ENCODE data around the gene MAP4K5.

DNA sequence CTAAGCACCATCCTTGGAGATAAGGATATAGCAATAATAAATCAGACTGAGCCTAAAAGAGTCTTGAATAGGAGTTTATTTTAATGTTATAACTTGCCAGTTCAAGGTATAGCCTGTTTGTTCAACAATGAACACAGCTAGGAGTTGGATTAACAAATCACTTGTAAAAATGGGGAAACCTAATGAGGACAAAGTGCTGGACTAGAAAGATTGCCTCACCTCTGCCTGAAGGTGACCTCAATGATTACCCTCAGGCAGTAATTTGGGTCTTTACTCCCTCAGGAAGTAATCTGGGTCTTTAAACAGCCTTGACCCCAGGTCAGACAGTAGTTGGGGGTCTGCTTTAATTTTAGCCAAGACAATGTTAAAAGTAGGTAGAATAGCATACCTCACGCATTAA is 100.2 kb downstream of the MAP4K5 start:
- TF ChIP-seq POLR2A (IDR thresholded peaks at IDR 0.05) (no peak), CTCF (IDR thresholded peaks at IDR 0.05) (no peak), POLR2AphosphoS5 (IDR thresholded peaks at IDR 0.05; ENCODE audit: insufficient read depth in 1 of 2, low read depth in 1 of 2) (no peak)

Measured in vagina (tissue), 2 donors.